ENCODE data around the gene PTPN1.
"Not testable (repeated sequence)": the region's sequence is repeated elsewhere in the genome, so short reads cannot be mapped to it uniquely, and the experiment has no call there.

The PTPN1 gene

GRCh38 chr20:50615407-50615806 is 105.2 kb downstream of the PTPN1 start:
- no peak for DNase-seq

GRCh38 chr20:50617022-50617421 is 106.8 kb downstream of the PTPN1 start:
- no peak for DNase-seq

- DNase-seq = no peak
These were observed 108.4 kb downstream of the PTPN1 start for GRCh38 chr20:50618537-50618936.

- not testable (repeated sequence) for DNase-seq
These were observed 110.3 kb downstream of the PTPN1 start for GRCh38 chr20:50620459-50620858.

GRCh38 chr20:50621068-50621665 is 111.0 kb downstream of the PTPN1 start:
- no peak for DNase-seq

GRCh38 chr20:50624351-50625016 is 114.3 kb downstream of the PTPN1 start:
- no peak for DNase-seq

GRCh38 chr20:50625986-50626677 is 115.9 kb downstream of the PTPN1 start:
- peak; percentile 43 for DNase-seq

GRCh38 chr20:50627747-50628146 is 117.6 kb downstream of the PTPN1 start:
- DNase-seq = no peak

GRCh38 chr20:50628332-50628731 is 118.1 kb downstream of the PTPN1 start:
- peak; percentile 84 for DNase-seq

GRCh38 chr20:50628853-50629669 is 118.9 kb downstream of the PTPN1 start:
- no peak for DNase-seq

GRCh38 chr20:50629670-50630045 is 119.5 kb downstream of the PTPN1 start:
- DNase-seq = no peak

GRCh38 chr20:50630578-50631263 is 120.5 kb downstream of the PTPN1 start:
- DNase-seq = no peak

GRCh38 chr20:50632236-50632635 is 122.1 kb downstream of the PTPN1 start:
- no peak for DNase-seq

GRCh38 chr20:50632701-50633100 is 122.5 kb downstream of the PTPN1 start:
- no peak for DNase-seq

- DNase-seq = no peak
These were observed 123.2 kb downstream of the PTPN1 start for GRCh38 chr20:50633361-50633760.

- no peak for DNase-seq
These were observed 124.0 kb downstream of the PTPN1 start for GRCh38 chr20:50634191-50634590.
